Fibroblast of gingiva (primary cell): ENCODE data around the gene FAM156B.
"Not testable (repeated sequence)": the region's sequence is repeated elsewhere in the genome, so short reads cannot be mapped to it uniquely, and the experiment has no call there.

ENCODE experiments used
- DNase-seq: peaks from one replicate; pipeline ENCODE4 v3.0.0-alpha.2; 2011; ENCODE audit warnings: low read depth

Gene FAM156B

DNA sequence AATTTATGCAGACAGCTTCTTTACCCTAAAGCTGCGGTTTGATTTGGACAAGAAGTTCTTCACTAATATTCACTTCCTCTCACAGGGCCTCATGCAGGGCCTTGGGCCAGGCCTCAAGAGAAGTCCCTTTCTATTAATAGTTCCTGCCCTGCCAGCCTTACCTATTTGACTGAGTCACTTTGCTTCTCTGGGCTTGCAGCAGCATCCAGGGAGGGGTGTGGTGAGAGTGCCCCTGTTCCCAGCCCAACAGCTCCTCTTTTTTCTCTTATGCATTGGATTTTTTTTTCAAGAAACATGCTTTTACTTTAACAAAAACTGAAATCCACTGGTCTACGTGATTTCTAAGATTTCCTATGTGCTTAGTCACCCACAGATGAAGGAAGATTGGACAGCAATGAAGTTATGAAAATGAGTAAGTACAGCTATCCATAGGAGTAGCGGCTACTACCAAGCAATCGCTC, 26.7 kb downstream of the FAM156B start:
- peak; percentile 27 for DNase-seq

DNA sequence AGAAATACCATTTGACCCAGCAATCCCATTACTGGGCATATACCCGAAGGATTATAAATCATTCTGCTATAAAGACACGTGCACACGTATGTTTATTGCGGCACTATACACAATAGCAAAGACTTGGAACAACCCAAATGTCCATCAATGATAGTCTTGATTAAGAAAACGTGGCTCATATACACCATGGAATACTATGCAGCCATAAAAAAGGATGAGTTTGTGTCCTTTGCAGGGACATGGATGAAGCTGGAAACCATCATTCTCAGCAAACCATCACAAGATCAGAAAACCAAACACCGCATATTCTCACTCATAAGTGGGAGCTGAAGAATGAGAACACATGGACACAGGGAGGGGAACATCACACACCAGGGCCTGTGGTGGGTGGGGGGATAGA, 33.1 kb downstream of the FAM156B start:
- not testable (repeated sequence) for DNase-seq

DNA sequence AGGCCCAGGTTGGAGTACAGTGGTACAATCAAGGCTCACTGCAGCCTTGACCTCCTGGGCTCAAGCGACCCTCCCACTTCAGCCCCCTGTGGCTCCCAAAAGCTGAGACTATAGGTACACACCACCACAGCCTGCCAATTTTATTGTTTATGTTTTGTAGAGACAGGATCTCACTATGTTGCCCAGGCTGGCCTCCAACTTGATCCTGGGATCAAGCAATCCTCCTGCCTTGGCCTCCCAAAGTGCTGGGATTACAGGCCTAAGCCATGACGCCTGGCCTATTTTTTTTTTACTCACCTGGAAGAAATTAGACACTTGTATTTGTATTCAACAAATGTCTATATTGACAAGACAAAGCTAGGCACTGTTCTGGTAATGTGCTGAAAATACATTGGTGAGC, 36.1 kb downstream of the FAM156B start:
- no peak for DNase-seq

DNA sequence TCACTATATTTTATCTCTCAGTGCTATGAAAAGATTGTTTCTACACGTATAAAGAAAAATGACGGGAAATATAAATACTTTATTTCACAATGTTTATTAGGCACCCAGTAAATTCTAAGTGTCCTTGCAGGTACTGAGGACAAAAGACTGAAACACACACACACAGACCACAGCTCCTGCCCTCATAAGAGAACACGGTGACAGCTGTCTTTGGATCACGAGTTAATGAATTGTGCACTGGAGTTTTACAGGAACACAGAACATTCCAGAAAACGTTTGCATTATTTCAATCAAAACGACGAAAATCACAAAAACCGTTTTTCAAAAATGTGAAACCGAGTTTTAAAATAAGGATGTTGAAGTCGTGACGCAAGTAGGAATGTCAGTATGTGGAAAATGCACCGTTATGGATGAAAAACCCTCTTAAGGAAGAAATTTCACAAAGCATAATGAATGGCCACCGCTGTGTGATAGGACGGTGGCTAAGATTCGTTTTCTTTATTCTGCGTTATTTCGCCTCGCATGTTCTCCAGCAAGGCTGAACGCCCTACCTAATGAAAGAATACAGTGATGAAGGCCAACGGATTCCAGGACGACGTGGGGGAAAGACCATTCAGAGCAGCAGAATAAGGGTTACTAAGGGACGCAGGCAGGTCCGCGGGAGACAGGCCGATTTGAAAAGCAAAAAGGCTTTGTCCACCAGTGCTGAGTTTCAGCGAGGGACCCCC, 37.0 kb downstream of the FAM156B start:
- DNase-seq, result no peak

DNA sequence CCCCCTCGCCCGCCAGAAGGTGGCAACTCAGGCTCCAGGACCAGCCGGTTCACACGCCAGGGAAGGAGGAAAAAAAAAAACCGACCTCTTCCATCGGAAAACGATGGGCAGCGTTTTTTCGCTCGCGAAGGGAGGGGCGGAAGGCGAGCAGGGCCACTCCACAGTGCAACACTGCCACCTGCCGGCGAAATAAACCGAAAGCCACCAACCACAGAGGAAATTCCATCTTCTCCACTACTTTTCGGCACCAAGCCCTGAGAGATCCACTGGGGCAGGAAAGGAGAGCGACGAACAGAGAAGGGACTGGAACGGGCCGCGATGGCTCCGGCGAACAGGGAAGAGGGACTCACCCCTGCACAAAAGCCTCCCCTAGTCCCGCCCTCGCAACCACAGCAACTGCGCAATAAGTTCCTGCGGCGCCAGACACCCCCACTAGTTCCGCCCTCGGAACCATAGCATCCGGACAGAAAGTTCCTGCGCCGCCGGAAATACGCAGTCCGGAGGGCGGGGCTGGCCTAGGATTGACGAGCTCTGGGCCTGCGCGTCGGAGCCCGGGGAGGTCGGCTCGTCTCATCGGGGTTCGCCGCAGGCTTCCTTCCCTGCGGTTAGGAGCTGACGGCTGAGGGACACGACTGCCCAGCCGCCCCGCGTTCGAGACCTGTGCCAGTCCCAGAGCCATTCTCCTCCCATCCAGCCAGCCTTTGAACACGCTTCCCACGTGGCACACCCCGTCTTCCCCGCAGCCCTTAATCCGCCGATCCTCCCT, 37.8 kb downstream of the FAM156B start:
- peak; percentile 94 for DNase-seq

DNA sequence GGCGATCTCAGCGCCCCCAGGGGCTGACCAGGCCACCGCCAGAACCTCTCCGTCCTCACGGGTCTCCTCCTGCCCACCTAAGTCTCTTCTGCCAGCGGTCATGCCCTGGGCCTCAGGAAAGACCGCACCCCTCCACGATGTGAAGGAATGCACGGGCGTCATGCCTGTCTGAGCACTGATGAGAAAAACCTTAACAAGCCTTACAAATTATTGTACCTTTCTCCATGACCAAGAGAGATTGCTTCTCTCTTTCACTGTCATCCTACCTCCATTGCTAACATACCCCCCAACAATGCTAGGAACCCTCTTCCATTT, 38.3 kb downstream of the FAM156B start:
- DNase-seq, result not testable (repeated sequence)

DNA sequence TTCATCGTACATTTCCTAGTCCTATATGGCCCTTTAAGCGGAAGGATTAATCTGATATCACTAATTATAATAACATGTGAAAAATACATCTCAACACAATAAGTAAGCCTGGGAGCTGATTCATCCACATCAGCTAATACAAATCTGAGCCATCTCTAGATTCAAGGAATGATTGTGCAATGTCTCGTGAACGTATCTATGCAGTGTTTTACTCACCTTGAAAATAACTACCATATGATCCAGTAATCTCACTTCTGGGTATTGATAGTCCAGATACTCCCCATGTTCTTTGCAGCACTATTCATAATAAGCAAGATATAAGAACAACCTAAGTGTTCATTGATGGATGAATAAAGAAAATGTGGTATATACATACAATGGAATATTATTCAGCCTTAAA, 43.6 kb downstream of the FAM156B start:
- DNase-seq, result not testable (repeated sequence)

DNA sequence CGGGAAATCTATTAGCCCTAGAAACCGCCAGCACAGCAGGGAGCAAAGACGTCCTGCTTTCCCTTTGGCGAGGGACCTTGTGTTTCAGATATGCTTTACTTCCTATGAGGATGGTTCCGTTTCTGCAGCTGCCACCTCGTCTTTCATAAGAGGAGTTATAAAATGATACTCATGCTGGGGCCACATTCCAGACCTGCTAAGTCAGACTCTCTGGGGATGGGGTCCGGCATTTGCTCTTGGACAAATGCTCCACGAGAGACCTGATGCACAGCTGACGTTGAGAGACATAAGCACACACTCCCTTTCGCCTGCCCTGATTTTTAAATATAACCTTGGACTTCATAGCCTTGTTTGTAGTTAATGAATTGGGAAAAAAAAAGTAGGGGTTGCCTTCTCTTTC, 44.6 kb downstream of the FAM156B start:
- not testable (repeated sequence) for DNase-seq

DNA sequence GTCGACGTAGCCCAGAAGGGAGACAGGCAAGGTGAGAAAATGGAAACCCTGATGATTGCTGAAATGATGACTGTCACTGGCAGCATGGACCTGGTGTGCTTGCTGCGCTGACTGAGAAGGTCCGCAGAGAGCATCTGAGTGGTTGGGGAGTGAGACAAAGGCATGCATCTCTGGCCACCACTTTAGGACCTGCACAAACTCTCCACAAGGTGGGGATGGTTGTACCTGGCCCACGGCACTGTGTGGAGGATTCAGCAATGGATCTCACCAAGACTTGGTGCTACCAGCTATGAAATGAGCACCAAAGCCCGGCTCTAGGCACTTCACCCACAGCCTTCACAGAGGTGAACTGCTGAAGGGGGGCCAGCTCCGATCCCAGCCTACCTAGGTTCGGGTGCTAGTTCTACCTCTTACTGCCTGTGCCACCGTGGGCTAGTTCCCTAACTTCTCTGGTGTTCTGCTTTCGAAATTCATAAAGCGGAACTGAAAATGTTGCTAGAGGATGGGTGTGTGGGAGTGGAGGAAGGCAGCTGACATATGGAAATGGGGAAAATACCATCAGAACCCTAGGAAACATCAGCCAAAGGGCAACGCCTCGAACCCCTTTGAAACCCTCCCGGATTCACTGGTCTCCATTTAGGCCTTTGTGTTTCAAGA, 48.8 kb downstream of the FAM156B start:
- DNase-seq, result not testable (repeated sequence)

DNA sequence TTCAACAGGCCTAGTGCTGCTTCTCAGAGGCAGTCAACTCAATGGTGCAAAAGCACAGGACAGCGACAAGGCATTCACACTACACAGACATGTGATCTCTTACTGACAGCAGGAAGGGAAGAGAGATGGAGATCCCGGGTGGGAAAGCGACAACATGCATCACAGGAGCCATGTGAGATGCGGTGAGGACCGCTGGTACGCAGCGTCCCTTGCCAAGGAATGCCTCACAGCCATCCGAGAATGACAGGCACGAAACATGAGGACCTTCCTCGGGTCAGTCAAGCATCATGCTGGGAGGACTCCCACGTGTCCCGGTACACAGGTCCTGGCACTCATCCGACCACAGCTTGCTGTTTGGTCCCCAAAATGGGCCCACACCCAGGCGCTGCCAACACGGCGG, 50.4 kb downstream of the FAM156B start:
- not testable (repeated sequence) for DNase-seq

DNA sequence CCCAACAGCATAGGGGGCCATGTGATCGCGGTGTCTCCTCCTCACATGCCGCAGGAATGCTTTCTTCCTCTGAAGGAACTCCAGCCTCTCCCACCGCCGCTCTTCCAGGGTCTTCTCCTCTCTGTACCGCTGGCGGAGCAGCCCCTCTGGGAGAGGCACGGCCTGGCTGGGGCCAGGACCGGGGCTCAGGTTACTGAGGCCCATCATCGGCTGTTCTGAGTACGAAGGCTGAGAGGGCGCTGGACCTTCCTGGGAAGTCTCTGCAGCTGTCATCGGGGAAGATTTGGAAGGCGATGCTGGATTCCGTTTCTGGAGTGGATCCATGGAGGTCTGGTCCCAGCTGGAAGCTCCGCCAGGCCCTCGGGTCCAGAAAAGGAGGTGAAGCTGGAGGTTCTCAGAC, 51.1 kb downstream of the FAM156B start:
- DNase-seq, result not testable (repeated sequence)

DNA sequence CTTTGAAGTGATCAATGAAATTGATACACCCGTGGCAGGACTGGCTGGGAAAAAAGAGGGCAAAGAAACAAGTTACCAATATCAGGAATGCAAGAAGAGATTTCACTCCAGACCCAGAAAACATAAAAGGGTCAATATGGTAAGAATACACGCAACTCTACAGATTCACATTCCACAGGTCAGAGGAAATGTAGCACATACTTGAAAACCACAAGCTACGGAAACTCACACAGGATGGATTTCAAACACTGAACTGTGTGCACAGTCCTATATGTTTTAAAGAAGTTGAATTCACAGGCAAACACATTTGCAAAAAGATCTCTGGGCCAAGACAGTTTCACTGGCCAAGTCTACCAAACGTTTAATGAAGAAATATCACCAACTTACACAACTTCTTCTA, 52.2 kb downstream of the FAM156B start:
- DNase-seq, result not testable (repeated sequence)

DNA sequence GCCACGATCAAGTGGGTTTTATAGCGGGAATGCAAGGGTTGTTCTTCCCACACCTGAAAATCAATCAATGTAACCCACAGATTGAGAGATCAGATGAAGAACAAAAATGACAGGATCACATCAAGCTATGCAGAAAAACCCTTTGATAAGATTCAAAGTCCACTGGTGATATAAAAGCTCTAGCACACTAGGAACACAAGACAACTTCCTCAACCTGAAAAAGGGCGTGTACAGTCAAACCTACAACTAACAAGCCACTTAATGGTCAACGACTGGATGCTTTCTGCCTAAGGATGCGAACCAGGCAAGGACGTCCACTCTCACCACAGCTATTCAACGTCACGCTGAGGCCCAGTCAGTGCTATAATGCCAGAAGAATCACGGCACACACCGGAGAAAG, 52.8 kb downstream of the FAM156B start:
- DNase-seq, result not testable (repeated sequence)
